GM12878 (cell line): ENCODE data around the gene SIRT2. TPM values are rescaled to one million over a fixed set of nuclear protein-coding genes. Genes with fewer than 3 reads are reported as not detected.
A peak's percentile ranks its signal among the peaks of the same experiment; 100 is the strongest.

Experiments used
- ATF7 ChIP-seq: fragments of 450-650 bp; IDR thresholded peaks from 2 replicates; pipeline ENCODE4 v1.6.1; 2016; ENCODE audit warnings: low read depth, mild to moderate bottlenecking
- BCLAF1 ChIP-seq: fragments of 450-650 bp; IDR thresholded peaks from 2 replicates; pipeline ENCODE4 v1.6.1; 2017; ENCODE audit warnings: antibody characterized with exemption, mild to moderate bottlenecking, moderate library complexity
- BMI1 ChIP-seq: fragments of 450-650 bp; IDR thresholded peaks from 2 replicates; pipeline ENCODE4 v1.6.1; 2016; ENCODE audit warnings: mild to moderate bottlenecking, moderate library complexity, borderline replicate concordance
- CBX3 ChIP-seq: fragments of 200-600 bp; sonication (generic); IDR thresholded peaks from 2 replicates; pipeline ENCODE4 v1.6.1; 2016; ENCODE audit warnings: low read depth, borderline replicate concordance
- CHD4 ChIP-seq: fragments of 200-600 bp; sonication (generic); IDR thresholded peaks from 2 replicates; pipeline ENCODE4 v1.6.1; 2016; ENCODE audit warnings: mild to moderate bottlenecking
- CREM ChIP-seq: IDR thresholded peaks from 2 replicates; pipeline ENCODE4 v1.6.1; 2014; ENCODE audit warnings: antibody characterized with exemption, low read depth
- ESRRA ChIP-seq: IDR thresholded peaks from 2 replicates; pipeline ENCODE4 v1.6.1; 2012; ENCODE audit warnings: mild to moderate bottlenecking, low read length, improper control_type of control experiment
- IKZF2 ChIP-seq, 2 experiments: fragments of 450-650 bp; IDR thresholded peaks; 2 replicates each; pipeline ENCODE4 v1.6.1; 2017; ENCODE audit warnings: mild to moderate bottlenecking in 2 of 2, moderate library complexity in 2 of 2
- IRF5 ChIP-seq: fragments of 450-650 bp; IDR thresholded peaks from 2 replicates; pipeline ENCODE4 v1.6.1; 2017; ENCODE audit warnings: borderline replicate concordance
- NR2F1 ChIP-seq: fragments of 450-650 bp; conservative IDR thresholded peaks from 2 replicates; pipeline ENCODE4 v1.6.1; 2017; ENCODE audit warnings: mild to moderate bottlenecking
- RBBP5 ChIP-seq: fragments of 200-600 bp; sonication (generic); conservative IDR thresholded peaks from 2 replicates; pipeline ENCODE4 v1.6.1; 2016
- RCOR1 ChIP-seq: conservative IDR thresholded peaks from 2 replicates; pipeline ENCODE4 v1.6.1; 2012; ENCODE audit warnings: low read depth, low read length, improper control_type of control experiment
- REST ChIP-seq: IDR thresholded peaks from 2 replicates; pipeline ENCODE4 v1.6.1; 2012; ENCODE audit warnings: mild to moderate bottlenecking, low read depth, low read length
- SIN3A ChIP-seq: IDR thresholded peaks from 2 replicates; pipeline ENCODE4 v1.6.1; 2012; ENCODE audit warnings: low read depth, low read length, improper control_type of control experiment
- ZBTB11 ChIP-seq: fragments of 450-650 bp; formaldehyde crosslinking; IDR thresholded peaks from 2 replicates; pipeline ENCODE4 v1.5.0; 2022; ENCODE audit warnings: mild to moderate bottlenecking, missing genetic modification characterization
- ZBTB33 ChIP-seq: fragments of 450-650 bp; IDR thresholded peaks from 2 replicates; pipeline ENCODE4 v1.6.1; 2017; ENCODE audit warnings: mild to moderate bottlenecking
- ZNF274 ChIP-seq: IDR thresholded peaks from one replicate; pipeline ENCODE4 v1.8.0; 2011; ENCODE audit not compliant: insufficient read length, insufficient read depth
- polyA plus RNA-seq, 11 experiments: library from polyadenylated mRNA; depleted of rRNA in 4 of 11; unstranded in 6 of 11; stranded (reverse) in 5 of 11; fragments of >200 nt; fragmentation: Nextera tagmentation in 4 of 11; fragmentation: Illumina TruSeq in 1 of 11; extraction: Ambion mirVana in 4 of 11; extraction: Trizol in 1 of 11; gene quantifications; 1 replicate in 1 of 11; 2 replicates in 10 of 11; pipeline versions ENCODE4 v1.2.1 to v1.2.3, GENCODE V29; 2011 to 2016; ENCODE audit warnings: inconsistent platforms in 2 of 11, missing spikeins in 2 of 11, low read depth in 1 of 11
- total RNA-seq, 4 experiments: library from RNA; depleted of rRNA in 3 of 4; stranded (reverse); fragments of >200 nt in 3 of 4; fragmentation: Illumina TruSeq in 1 of 4; extraction: Trizol in 1 of 4; gene quantifications; 2 replicates each; pipeline versions ENCODE4 v1.2.1 to v1.2.3, GENCODE V29; 2013 to 2021

Gene SIRT2
- total and polyA plus RNA-seq, 10 of the 15 experiments (the other 5 are each of a cell fraction or from before 2014, with no cell fraction given): 1.4 to 38.7 (median 24.1) TPM

- TF ChIP-seq IRF5: no peak
- TF ChIP-seq REST: no peak
- 0 out of 2 replicates have a peak, but pooled peaks have one; percentile 5 for TF ChIP-seq SIN3A
- TF ChIP-seq ATF7: no peak
- TF ChIP-seq BCLAF1: no peak
- no peak for TF ChIP-seq CHD4
- no peak for TF ChIP-seq NR2F1
- TF ChIP-seq IKZF2 (IDR thresholded peaks at IDR 0.05): no peak; a peak in 1 of 4 replicates
- TF ChIP-seq ZBTB11 (CRISPR knock-in tag): no peak
- TF ChIP-seq CBX3: no peak
- TF ChIP-seq BMI1: peak; percentile 30; the same call in 1 of the 2 replicates
- 0 out of 2 replicates have a peak, but pooled peaks have one; percentile 14 for TF ChIP-seq CREM
- no peak for TF ChIP-seq RCOR1
- TF ChIP-seq RBBP5: no peak
- TF ChIP-seq ZBTB33: no peak
- no peak for TF ChIP-seq ESRRA
- no peak for TF ChIP-seq ZNF274
Observed at GRCh38 chr19:38848299-38849146, 50.9 kb downstream of the SIRT2 start (continued).
